IPS-15b (cell line): Measurements from ENCODE around the gene CDH1.

ENCODE experiments used
- H3K27me3 ChIP-seq: one replicate; pipeline ENCODE4 v1.6.1; 2013; ENCODE audit warnings: low read length; ENCODE audit not compliant: control insufficient read depth, insufficient read depth
- H3K36me3 ChIP-seq: one replicate; pipeline ENCODE4 v1.6.1; 2013; ENCODE audit warnings: low read length; ENCODE audit not compliant: control insufficient read depth, insufficient read depth
- H3K4me1 ChIP-seq: one replicate; pipeline ENCODE4 v1.6.1; 2013; ENCODE audit warnings: mild to moderate bottlenecking, low read length; ENCODE audit not compliant: control insufficient read depth, insufficient read depth
- H3K4me3 ChIP-seq: one replicate; pipeline ENCODE4 v1.5.1; 2013; ENCODE audit warnings: low read depth, low read length
- H3K9ac ChIP-seq: one replicate; pipeline ENCODE4 v1.6.1; 2013; ENCODE audit warnings: low read depth, mild to moderate bottlenecking, low read length
- H3K9me3 ChIP-seq: one replicate; pipeline ENCODE4 v1.6.1; 2013; ENCODE audit warnings: mild to moderate bottlenecking, low read length; ENCODE audit not compliant: control insufficient read depth, insufficient read depth

The CDH1 gene

DNA sequence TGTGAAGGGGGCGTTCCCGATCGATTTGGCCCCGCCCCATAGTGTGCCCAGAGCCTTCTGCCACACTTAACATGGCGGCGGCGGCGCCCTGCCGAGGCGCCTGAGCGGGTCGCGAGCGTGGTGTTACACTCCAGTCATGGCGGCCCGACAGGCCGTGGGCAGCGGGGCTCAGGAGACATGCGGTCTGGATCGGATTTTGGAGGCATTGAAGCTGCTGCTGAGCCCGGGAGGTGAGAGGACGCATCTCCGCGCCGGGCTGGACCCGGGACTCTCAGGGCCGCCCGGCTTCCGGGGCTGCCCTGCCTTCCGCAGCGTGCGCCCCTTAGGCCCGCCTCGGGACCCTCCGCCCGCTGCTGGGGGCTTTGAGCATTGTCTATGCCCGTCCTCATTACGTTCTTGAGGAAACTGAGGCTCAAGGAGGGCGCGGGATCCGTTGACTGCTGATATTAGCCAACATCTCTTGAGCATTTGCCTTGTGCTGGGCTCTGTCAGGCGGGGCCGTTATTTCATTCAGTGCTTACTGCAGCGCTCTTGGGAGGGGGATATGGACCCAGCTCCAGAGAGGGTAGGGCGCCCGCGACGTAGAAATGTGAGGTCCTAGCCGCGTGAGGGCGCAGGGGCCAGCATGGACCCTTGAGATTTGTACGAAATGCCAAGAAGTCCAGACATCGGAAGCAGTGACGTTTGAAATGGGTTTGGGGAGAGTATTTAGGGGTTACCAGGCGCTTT lies 106.6 kb downstream of the CDH1 start, which contains the start of gene TANGO6:
Gene TANGO6 (plus strand): TSS at position 50 of the 729 bp plus-strand sequence. CDS start 87 bp downstream, at position 137.
- Histone ChIP-seq H3K4me3 (peak within 1 kb of the TSS; percentile 87), H3K9me3 (no peaks in the 10 kb centered on the region), H3K27me3 (no peaks in the 10 kb centered on the region), H3K9ac (peak within 1 kb of the TSS; percentile 83), H3K4me1 (no peaks in the 10 kb centered on the region), H3K36me3 (no peaks in the 10 kb centered on the region)

DNA sequence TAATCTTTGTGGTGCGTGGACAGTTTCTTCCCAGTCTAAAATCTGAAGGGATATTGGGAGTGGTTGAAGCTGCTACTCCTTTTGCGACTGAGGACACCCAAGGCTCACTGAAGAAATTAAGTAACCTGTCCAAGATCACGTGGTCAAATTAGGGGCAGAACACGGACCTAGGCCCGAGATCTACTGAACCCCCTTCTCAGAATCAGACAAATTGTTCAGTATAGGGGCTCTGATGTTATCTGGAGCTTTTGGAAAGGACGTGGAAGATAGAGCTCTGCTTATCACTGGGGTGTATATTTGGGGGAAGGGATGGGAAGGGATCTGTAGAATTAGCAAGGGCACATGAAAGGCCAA lies 107.1 kb downstream of the CDH1 start:
- peak overlapping the region; percentile 87 for H3K4me3 ChIP-seq
- peak overlapping the region; percentile 83 for H3K9ac ChIP-seq
- no peaks in the 10 kb centered on the region for H3K36me3 ChIP-seq
- no peaks in the 10 kb centered on the region for H3K4me1 ChIP-seq
- H3K27me3 ChIP-seq = no peaks in the 10 kb centered on the region
- no peaks in the 10 kb centered on the region for H3K9me3 ChIP-seq

DNA sequence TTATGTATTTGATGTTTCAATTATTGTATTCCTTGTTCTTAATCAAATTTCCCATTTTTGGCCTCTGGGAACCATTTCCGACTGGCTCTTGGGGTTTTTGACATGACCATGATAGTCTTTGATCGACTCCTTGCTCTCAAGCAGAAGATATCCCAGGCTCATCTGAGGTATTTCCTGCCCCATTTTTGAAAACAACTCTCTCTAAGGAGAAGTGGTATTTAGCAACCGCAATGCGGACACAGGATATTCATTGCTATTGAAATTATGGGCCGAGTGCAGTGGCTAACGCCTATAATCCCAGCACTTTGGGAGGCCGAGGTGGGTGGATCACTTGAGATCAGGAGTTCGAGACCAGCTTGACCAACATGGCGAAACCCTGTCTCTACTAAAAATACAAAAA lies 111.7 kb downstream of the CDH1 start:
- no peaks in the 10 kb centered on the region for H3K9me3 ChIP-seq
- no peaks in the 10 kb centered on the region for H3K4me1 ChIP-seq
- no peak overlapping the region for H3K9ac ChIP-seq
- H3K36me3 ChIP-seq = no peaks in the 10 kb centered on the region
- no peak overlapping the region for H3K4me3 ChIP-seq
- H3K27me3 ChIP-seq = no peaks in the 10 kb centered on the region

DNA sequence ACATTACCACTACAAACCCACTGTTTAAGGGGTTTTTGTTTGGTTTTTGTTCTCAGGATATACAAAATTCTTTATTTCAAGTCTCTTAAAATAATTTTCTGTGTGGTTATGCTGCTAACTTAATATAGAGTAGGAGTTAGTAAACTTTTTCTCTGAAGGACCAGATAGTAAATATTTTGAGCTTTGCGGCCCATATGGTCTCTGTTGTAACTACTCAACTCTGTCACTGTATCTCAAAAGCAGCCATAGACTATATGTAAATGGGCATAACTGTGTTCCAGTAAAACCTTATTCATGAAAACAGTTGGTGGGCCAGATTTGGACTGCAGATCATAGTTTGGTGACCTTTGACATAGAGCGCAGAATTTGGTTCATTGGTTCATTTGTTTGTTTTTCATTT lies 113.4 kb downstream of the CDH1 start:
- Histone ChIP-seq H3K4me3 (no peak overlapping the region), H3K9ac (no peak overlapping the region), H3K36me3 (no peaks in the 10 kb centered on the region), H3K9me3 (no peaks in the 10 kb centered on the region), H3K27me3 (no peaks in the 10 kb centered on the region), H3K4me1 (no peaks in the 10 kb centered on the region)

DNA sequence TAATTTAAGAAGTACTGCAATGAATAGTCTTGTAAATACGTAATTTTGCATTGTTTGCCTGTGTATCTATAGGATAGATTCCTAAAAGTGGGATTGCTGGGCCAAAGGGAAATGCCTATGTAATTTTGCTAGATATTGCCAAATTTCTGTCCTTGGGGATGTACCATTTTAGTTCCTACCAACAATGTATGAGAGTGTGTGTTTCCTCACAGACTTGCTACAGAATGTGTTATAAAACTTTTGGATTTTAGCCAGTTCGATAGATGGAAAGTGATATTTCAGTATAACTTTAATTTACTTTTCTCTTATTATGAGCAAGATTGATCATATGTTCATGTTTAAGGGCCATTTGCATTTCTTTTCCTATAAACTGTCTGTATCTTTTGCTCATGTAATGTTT lies 114.5 kb downstream of the CDH1 start:
- Histone ChIP-seq H3K36me3 (no peaks in the 10 kb centered on the region), H3K9ac (no peak overlapping the region)

DNA sequence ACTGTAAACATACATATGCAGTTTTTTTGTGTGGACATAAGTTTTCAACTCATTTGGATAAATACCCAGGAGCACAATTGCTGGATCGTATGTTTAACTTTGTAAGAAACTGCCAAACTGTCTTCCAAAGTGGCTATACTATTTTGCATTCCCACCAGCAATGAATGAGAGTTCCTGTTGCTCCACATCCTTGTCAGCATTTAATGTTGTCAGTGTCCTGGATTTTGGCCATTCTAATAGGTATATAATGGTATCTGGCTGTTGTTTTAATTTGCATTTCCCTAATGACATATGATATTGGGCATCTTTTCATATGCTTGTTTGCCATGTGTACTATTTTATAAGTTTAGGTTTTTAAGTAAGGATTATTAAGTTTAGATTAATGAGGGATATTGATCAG lies 120.4 kb downstream of the CDH1 start:
- H3K9ac ChIP-seq = no peak overlapping the region
- H3K9me3 ChIP-seq = no peaks in the 10 kb centered on the region
- H3K36me3 ChIP-seq = no peaks in the 10 kb centered on the region
- H3K4me1 ChIP-seq = no peaks in the 10 kb centered on the region
- H3K4me3 ChIP-seq = no peak overlapping the region
- no peaks in the 10 kb centered on the region for H3K27me3 ChIP-seq

More for the DNA sequence above, 114.5 kb downstream of the CDH1 start:
- no peaks in the 10 kb centered on the region for H3K4me1 ChIP-seq
- no peaks in the 10 kb centered on the region for H3K9me3 ChIP-seq
- H3K27me3 ChIP-seq = no peaks in the 10 kb centered on the region
- no peak overlapping the region for H3K4me3 ChIP-seq

DNA sequence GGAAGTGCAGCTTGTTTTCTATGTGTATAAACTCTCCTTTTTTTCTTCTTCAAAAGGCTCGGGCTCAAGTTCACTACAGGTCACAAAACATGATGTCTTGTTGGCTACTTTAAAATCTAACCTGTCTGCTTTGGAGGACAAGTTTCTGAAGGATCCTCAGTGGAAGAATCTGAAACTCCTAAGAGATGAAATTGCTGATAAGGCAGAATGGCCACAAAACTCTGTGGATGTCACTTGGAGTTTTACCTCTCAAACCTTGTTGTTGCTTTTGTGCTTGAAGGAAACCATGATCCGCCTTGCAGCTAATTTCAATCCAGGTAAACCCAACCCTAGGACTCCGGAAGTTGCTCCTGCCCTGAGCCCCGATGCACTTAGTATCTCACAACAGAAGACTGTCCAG lies 122.7 kb downstream of the CDH1 start:
- Histone ChIP-seq H3K9ac (no peak overlapping the region), H3K9me3 (no peaks in the 10 kb centered on the region), H3K4me3 (no peak overlapping the region), H3K27me3 (no peaks in the 10 kb centered on the region), H3K4me1 (no peaks in the 10 kb centered on the region), H3K36me3 (no peaks in the 10 kb centered on the region)

DNA sequence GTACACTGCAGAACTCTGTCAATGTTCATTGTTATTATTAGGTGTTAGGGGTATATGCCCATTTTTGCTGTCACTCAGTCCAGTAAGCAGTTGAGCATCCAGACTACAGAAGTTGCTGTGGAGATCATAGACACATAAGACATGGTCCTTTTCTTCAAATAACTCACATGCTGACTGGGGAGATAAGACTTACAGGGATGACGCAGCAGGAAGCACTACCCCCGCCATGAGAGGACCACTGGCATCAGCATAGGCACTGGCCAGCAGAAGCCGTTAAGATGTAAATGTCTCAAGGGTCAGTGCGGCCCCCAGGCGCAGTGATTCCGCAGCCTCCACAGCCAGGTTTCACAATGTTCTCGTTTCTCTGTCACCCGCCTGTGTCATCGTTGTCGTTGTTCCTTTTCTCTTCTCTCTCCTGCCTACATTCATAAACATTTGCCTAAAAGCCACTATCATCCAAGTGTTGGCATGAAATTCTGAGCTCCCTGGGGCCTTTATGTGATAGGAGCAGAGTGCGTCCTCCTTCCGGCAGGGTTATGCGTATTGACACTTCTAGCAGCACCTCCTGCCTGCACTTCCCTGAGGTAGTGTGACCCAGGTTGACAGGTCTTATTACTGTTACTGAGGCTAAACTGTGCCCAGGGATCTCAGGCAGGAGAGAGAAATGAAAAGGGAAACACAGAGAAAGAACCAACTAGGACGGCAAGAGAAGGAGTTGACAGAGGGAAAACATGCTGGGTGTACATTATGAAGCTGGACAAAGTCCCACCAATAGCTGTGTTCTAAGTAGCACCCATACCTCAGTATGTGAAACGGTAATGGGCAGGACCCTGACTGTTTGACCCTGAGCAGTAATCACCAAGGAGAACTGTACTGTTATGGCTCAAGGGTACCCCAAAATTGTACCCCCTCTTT lies 124.1 kb downstream of the CDH1 start:
- H3K9me3 ChIP-seq = no peaks in the 10 kb centered on the region
- H3K27me3 ChIP-seq = no peaks in the 10 kb centered on the region
- no peak overlapping the region for H3K4me3 ChIP-seq
- H3K4me1 ChIP-seq = no peaks in the 10 kb centered on the region
- no peak overlapping the region for H3K9ac ChIP-seq
- H3K36me3 ChIP-seq = no peaks in the 10 kb centered on the region

DNA sequence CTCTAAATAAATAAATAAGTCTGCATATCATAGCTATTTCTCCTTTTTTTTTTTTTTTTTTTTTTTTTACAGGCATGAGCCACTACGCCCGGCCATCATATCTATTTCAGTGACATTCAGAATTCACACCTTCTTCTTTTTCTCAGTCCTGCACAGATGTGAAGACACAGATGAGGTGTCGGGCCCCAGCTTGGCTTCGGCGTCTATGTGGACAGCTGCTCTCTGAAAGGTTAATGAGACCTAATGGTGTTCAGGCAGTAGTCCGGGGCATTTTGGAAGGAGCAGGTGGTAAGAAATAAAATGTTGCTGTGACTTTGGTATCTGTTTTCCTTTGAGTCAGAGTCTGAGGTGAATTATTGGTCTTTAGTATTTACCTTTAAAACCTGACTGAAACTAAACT lies 129.8 kb downstream of the CDH1 start:
- H3K36me3 ChIP-seq = no peaks in the 10 kb centered on the region
- H3K4me1 ChIP-seq = peaks cover 9% of the 10 kb centered on the region
- no peak overlapping the region for H3K9ac ChIP-seq
- H3K9me3 ChIP-seq = no peaks in the 10 kb centered on the region
- no peaks in the 10 kb centered on the region for H3K27me3 ChIP-seq
- H3K4me3 ChIP-seq = no peak overlapping the region

DNA sequence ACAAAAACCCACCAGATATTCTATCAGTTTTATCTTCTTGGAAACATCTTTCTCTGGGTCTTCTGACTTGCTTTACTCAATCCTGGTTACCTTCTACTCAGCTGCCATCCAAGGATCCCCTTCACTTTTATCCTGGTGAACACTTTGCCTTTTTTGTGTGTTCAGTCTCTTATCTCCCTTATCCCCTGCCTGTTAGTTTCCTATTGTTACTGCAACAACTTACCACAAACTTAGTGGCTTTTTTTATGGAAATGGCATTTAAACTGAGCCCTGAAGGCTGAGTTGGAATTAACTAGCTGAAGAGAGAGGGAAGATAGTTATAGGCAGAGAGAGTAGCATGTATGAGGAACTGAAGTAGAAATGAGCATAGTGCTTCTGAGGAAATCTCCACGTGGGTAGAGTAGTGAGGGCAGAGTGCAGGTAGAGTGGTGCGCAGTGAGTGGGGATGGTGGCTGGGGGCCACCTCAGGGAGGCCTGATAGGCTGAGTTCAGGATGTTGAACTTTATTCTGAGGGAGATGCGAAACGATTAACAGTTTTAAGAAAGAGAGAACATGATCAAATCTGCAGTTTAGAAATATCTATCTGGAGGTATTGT lies 132.5 kb downstream of the CDH1 start:
- Histone ChIP-seq H3K36me3 (no peaks in the 10 kb centered on the region), H3K9ac (peak overlapping the region; percentile 9)

DNA sequence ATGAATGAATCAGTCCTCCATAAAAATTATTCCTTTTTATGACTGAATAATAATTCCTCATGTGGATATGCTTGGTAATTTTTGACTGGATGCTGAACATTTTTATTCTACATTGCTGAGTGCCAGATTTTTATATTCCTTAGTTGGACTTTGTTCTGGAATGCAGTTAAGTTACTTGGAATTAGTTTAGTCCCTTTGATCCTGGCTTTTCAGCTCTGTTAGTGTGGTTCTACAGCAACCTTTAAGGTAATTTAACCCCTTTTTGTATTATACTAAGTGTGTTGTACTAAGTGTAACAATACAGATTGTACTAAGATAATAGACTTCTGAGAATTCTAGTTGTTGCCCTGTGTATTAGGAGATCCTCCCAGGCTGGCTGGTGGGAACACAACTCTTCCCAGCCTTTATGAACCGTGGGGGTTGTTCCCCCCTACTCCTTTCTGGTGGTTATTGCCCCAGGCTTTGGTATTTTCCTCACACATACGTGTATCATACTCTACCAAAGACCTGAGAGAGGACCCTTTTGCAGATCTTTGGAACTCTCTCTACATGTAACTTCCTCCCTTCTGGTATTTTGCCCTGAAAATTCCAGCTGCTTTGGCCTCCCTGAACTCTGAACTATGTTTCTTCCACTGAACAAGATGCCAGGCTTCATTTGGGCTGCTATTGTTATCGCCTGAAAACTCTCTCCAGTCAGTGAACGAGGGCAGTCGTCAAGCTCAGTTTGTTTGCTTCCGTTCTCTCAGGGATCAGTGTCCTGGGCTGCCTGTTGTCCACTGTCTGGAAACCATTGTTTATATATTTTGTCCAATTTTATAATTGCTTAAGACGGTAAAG lies 136.8 kb downstream of the CDH1 start:
- no peak overlapping the region for H3K9ac ChIP-seq
- no peaks in the 10 kb centered on the region for H3K36me3 ChIP-seq
- H3K9me3 ChIP-seq = no peaks in the 10 kb centered on the region
- no peak overlapping the region for H3K4me3 ChIP-seq
- H3K27me3 ChIP-seq = no peaks in the 10 kb centered on the region
- peaks cover 9% of the 10 kb centered on the region for H3K4me1 ChIP-seq

More for the DNA sequence above, 132.5 kb downstream of the CDH1 start:
- no peak overlapping the region for H3K4me3 ChIP-seq
- peaks cover 9% of the 10 kb centered on the region for H3K4me1 ChIP-seq
- H3K27me3 ChIP-seq = no peaks in the 10 kb centered on the region
- no peaks in the 10 kb centered on the region for H3K9me3 ChIP-seq
